Upper lobe of left lung (tissue), 6 donors: Measurements from ENCODE around the gene SGF29. TPM values are rescaled to one million over a fixed set of nuclear protein-coding genes. Genes with fewer than 3 reads are reported as not detected.
"Not testable (repeated sequence)": the region's sequence is repeated elsewhere in the genome, so short reads cannot be mapped to it uniquely, and the experiment has no call there.

Source experiments
- ATAC-seq, 2 donors: fragments of 200-7000 bp; cut with Tn5 transposase; one replicate each; pipeline ENCODE4 v1.9.1; 2022; ENCODE audit warnings: mild to moderate bottlenecking in 2 of 2, moderate library complexity in 2 of 2; ENCODE audit not compliant: low FRiP score in 2 of 2
- DNase-seq, 2 donors: peaks; one replicate each; pipeline ENCODE4 v3.0.0-alpha.2; 2019 to 2020
- H3K27ac ChIP-seq, 4 donors: fragments of 200-600 bp; sonication (generic); one replicate each; pipeline ENCODE4 v1.5.1; 2016 to 2019
- H3K27me3 ChIP-seq, 4 donors: fragments of 200-600 bp; sonication (generic); one replicate each; pipeline ENCODE4 v1.5.1; 2017 to 2019
- H3K36me3 ChIP-seq, 4 donors: fragments of 200-600 bp; sonication (generic); one replicate each; pipeline ENCODE4 v1.5.1; 2016 to 2019
- H3K4me1 ChIP-seq, 4 donors: fragments of 200-600 bp; sonication (generic); one replicate each; pipeline ENCODE4 v1.5.1; 2018 to 2019
- H3K4me3 ChIP-seq, 4 donors: fragments of 200-600 bp; sonication (generic); one replicate each; pipeline ENCODE4 v1.5.1; 2017 to 2019; ENCODE audit warnings: mild to moderate bottlenecking in 2 of 4, moderate library complexity in 1 of 4
- H3K9me3 ChIP-seq, 4 donors: fragments of 200-600 bp; sonication (generic); one replicate each; pipeline ENCODE4 v1.5.1; 2018 to 2019
- EP300 ChIP-seq, 4 donors: sonication (generic); formaldehyde crosslinking; IDR thresholded peaks; one replicate each; pipeline ENCODE4 v1.5.1; 2017; ENCODE audit warnings: antibody characterized with exemption in 4 of 4, control low read depth in 2 of 4
- POLR2A ChIP-seq, 4 donors: fragments of 450-650 bp; IDR thresholded peaks; one replicate each; pipeline ENCODE4 v1.5.1; 2016 to 2017; ENCODE audit warnings: antibody characterized with exemption in 4 of 4, mild to moderate bottlenecking in 2 of 4
- POLR2AphosphoS5 ChIP-seq, 2 donors: sonication (generic); formaldehyde crosslinking; IDR thresholded peaks; one replicate each; pipeline ENCODE4 v1.5.1; 2017; ENCODE audit warnings: antibody characterized with exemption in 2 of 2
- WGBS, 2 donors: methylation state at CpG; one replicate each; pipeline ENCODE4 v1.1.5; 2017 to 2018; 5-methylcytosine and 5-hydroxymethylcytosine counted together
- total RNA-seq, 6 donors: library from RNA; depleted of rRNA in 4 of 6; stranded (reverse); fragments of >200 nt in 4 of 6; gene quantifications; one replicate each; pipeline versions ENCODE4 v1.1.0 to v1.2.1, GENCODE V29; 2016 to 2021
- TF ChIP-seq, protein P1 (sequence below), 6 experiments: fragments of 450-650 bp in 4 of 6; fragments of 200-600 bp in 2 of 6; sonication (generic) in 2 of 6; IDR thresholded peaks; one replicate each; pipeline ENCODE4 v1.5.1; 2016 to 2019; ENCODE audit warnings: antibody characterized with exemption in 6 of 6
- donor health status: DM: no; HTN: no; CAD: no; lungs with moderate emphysema.
- donor health status: DM: no; HTN: yes; CAD: no; lungs with severe emphysema.

Gene SGF29
- total RNA-seq, 6 donors from 2014 or later = 24.8 to 67.1 (median 37.3) TPM

DNA sequence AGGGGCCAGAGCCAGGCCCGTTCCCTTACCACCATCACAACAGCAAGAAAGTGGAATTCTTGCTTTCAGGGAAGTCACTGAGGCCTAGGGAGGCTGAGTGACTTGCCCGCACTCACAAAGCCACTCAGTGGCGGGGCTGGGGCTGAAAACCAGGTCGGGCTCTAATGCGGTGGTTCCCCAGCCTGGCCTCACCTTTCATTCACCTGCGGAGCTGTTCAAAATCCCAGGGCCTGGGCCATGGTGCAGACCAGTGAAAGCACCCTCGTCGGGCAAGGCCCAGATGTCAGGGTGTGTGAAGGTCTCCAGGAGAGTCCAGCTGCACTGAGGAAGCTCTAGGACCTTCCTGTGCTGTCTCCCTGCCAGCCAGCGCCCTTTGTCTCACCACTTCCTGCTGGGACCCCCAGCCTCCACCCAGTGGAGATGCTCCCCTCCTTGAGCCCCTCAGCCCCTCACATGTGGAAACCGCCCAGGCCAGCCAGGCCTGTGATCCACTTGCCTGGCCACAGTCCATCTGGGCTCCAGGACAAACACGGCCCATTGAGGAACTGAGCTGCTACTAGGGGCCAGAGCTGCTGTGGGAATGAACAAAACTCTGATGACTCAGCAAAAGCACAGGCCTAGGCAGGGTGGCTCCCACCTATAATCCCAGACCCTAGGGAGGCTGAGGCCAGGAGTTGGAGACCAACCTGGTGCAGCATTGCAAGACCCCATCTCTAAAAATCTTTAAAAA lies 55.3 kb downstream of the SGF29 start:
- peak; percentile 44 to 57 for DNase-seq
- H3K27ac ChIP-seq = peak overlapping the region; percentile 71 to 86 (median 82)
- WGBS, 2 donors = 50 to 52% methylated on average over 8 to 11 of the region's 11 CpGs
- peaks cover 0 to 30% (median 26%) of the 10 kb centered on the region in 4 donors for H3K36me3 ChIP-seq
- peaks cover 32 to 39% (median 34%) of the 10 kb centered on the region in 4 donors for H3K4me1 ChIP-seq
- not testable (repeated sequence) for H3K27me3 ChIP-seq, H3K9me3 ChIP-seq
- ATAC-seq = peak; percentile 5 to 48
- peak overlapping the region; percentile 7 to 56 (median 45) for H3K4me3 ChIP-seq

DNA sequence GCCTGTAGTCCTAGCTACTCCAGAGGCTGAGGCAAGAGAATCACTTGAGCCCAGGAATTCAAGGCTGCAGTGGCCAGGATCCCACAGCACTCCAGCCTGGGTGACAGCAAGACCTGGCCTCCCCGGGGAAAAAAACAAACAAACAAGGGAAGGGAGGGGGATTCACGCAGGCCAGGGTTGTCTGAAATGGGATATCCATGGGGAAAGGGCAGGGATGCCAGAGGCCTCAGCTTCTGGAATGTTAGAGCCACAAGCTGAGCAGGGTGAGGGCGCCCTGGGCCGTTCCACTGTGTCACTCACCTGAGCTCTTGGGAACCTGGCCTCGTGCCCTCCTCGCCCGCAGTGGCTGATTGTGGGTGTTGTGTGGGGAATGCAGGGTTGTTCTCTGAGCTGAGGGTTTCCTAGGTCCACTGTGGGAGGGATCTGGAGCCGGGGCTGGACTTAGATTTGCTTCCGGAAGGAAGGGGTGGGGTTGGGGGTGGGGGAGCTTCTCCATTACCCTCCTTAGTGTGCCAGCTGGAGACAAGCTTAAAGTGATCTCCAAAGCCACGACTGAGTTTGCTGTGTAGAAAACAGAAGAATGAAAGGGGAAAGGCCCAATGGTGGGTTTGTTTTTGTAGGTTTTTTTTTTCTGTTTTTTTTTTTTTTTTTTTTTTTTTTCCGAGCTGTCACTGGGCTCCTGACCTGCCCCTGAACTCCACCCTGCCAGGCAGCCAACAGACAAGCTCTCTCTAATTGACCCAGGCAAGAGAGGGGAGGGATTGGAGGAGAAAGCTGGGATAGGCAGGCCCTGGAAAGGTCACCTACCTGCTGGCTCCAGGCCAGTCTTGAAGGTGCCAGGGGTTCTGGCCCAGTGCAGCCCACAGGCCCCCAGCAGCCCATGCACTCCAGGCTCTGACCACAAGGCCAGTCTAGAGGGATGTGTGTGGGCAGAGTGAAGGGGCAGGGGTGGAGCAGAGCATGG lies 56.2 kb downstream of the SGF29 start, which contains the start of gene SULT1A1:
TSS of gene SULT1A1 (minus strand) at position 414 of the 964 bp plus-strand sequence. CDS start 1,189 bp downstream, outside the sequence.
- peaks cover 0 to 25% (median 20%) of the 10 kb centered on the region in 4 donors for H3K36me3 ChIP-seq
- H3K27me3 ChIP-seq = no peaks in the 10 kb centered on the region
- peak within 1 kb of the TSS; percentile 71 to 86 (median 82) for H3K27ac ChIP-seq
- peak; percentile 87 to 93 for DNase-seq
- TF ChIP-seq, protein P1, sequence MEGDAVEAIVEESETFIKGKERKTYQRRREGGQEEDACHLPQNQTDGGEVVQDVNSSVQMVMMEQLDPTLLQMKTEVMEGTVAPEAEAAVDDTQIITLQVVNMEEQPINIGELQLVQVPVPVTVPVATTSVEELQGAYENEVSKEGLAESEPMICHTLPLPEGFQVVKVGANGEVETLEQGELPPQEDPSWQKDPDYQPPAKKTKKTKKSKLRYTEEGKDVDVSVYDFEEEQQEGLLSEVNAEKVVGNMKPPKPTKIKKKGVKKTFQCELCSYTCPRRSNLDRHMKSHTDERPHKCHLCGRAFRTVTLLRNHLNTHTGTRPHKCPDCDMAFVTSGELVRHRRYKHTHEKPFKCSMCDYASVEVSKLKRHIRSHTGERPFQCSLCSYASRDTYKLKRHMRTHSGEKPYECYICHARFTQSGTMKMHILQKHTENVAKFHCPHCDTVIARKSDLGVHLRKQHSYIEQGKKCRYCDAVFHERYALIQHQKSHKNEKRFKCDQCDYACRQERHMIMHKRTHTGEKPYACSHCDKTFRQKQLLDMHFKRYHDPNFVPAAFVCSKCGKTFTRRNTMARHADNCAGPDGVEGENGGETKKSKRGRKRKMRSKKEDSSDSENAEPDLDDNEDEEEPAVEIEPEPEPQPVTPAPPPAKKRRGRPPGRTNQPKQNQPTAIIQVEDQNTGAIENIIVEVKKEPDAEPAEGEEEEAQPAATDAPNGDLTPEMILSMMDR (IDR thresholded peaks at IDR 0.05) = no peak
- TF ChIP-seq POLR2A (IDR thresholded peaks at IDR 0.05) = peak in 2 of 4 donors; percentile 20 to 54
- no peak for TF ChIP-seq EP300 (IDR thresholded peaks at IDR 0.05)
- TF ChIP-seq POLR2AphosphoS5 (IDR thresholded peaks at IDR 0.05) = peak; percentile 11 to 23
- 9 to 17% methylated on average over 8 to 11 of the region's 11 CpGs for WGBS, 2 donors
- peak within 1 kb of the TSS; percentile 7 to 56 (median 45) for H3K4me3 ChIP-seq
- peaks cover 32 to 39% (median 34%) of the 10 kb centered on the region in 4 donors for H3K4me1 ChIP-seq
- ATAC-seq = peak; percentile 84 to 86
- no peaks in the 10 kb centered on the region for H3K9me3 ChIP-seq

DNA sequence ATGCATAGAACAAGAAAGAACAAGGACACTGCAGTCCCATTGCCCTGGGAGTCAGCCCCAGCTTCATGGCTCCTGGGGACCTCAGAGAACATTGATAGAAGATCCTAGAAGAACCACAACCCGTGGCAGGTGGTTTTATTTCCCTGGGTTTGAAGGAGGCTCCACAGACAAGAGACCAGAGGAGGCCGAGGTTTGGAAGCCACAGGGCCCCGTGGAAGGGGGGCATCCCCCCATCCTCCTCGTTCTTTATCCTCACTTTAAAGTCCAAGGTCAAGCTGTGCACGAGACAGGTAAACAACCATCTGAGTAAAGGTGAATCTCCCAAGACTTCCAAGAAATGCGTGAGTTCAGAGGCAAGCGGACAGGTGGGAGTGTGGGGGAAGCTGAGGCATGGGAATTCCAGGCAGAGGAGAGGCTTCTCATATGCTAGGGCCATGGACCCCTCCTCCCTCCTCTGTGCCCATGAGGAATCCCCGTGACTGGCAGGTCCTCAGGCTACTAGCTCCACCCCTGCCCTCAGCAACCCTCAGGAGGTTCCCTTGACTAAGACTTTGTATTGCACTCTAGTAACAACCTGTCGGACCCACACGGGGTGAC lies 57.0 kb downstream of the SGF29 start:
- Histone ChIP-seq H3K4me3 (peak overlapping the region in 1 of 4 donors; percentile 56), H3K27me3 (no peaks in the 10 kb centered on the region), H3K27ac (peak overlapping the region; percentile 71 to 86 (median 82)), H3K9me3 (no peaks in the 10 kb centered on the region), H3K36me3 (peaks cover 0 to 17% (median 14%) of the 10 kb centered on the region in 4 donors), H3K4me1 (peaks cover 32 to 39% (median 34%) of the 10 kb centered on the region in 4 donors)
- WGBS, 2 donors = 71% methylated on average over 10 of the region's 10 CpGs
- DNase-seq (no peak), ATAC-seq (no peak)
- TF ChIP-seq, protein P1 (IDR thresholded peaks at IDR 0.05) = no peak
- TF ChIP-seq POLR2AphosphoS5 (IDR thresholded peaks at IDR 0.05) (no peak), POLR2A (IDR thresholded peaks at IDR 0.05) (no peak), EP300 (IDR thresholded peaks at IDR 0.05) (no peak)

DNA sequence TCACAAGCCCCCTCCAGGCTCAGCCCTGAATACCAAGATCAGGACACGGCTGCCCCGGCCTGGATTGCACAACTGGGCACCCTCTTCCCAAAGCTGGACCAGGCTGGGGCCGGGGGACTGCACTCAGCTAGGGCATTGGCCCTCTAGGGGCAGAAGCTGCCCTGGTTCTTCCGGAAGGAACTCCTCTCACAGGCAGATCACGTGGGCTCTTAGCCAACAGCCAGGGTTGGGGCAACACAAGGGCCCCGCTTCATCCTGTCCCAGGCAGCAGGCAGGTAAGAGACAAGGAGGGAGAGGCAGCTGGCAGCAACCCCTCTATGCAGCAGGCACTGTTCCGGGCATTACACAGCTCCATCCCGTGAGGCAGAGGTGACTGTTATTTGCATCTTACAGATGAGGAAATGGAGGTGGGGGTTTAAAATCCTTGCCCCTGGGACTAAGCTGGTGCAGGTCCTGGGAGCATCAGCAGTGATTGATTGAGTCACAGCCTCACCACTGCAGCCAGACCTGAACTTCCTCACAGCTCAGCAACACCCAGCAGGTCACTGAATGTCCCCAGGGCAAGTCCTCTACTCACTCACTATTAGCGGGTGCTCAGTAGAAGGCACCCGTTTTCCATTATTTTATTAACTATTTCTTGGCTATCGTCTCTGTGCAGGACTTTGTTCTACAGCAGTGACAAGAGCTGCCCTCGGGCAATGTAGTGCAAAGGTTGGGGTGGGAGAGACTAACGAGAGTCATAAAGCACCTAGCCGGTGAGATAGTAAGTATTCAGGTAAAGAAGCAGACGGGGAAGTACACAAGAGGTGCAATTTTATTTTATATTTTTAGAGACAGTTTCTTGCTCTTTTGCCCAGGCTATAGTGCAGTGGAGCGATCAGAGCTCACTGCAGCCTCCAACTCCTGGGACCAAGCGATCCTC lies 58.9 kb downstream of the SGF29 start:
- WGBS, 2 donors = no CpG with 5 or more reads among the region's 17 CpGs
- ATAC-seq = peak; percentile 58 to 68
- H3K27me3 ChIP-seq = not testable (repeated sequence)

DNA sequence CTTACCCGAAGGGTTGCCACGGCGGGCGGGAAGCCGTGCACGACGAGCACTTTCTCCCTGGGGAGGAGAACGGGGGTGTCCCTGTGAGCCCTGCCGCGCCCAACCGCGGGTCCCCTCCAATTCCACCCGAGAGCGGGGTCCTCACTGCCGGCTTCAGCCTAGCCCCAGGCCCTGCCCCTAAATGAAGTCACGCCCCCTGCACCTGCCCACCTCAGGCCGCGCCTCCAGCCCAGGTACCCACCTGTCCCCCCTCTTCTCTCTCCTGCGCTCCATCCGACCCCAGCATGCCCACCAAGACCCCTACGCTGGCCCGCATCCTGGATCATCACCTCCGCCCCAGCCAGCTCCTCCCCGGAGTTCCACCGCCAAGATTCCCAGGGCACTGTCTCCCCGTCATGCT lies 60.2 kb downstream of the SGF29 start:
- not testable (repeated sequence) for H3K9me3 ChIP-seq, H3K4me3 ChIP-seq, H3K36me3 ChIP-seq, ATAC-seq, H3K27me3 ChIP-seq, H3K27ac ChIP-seq
- H3K4me1 ChIP-seq = peaks cover 18 to 31% (median 23%) of the 10 kb centered on the region in 4 donors
- WGBS, 2 donors = 60% methylated on average over 1 of the region's 26 CpGs; no CpG with 5 or more reads in 1 of the 2 donors
- peak in 1 of 2 donors; percentile 67 for DNase-seq

More for the DNA sequence above, 58.9 kb downstream of the SGF29 start:
- H3K27ac ChIP-seq, H3K9me3 ChIP-seq, H3K4me3 ChIP-seq, H3K36me3 ChIP-seq, DNase-seq: not testable (repeated sequence)
- peaks cover 31 to 44% (median 34%) of the 10 kb centered on the region in 4 donors for H3K4me1 ChIP-seq

DNA sequence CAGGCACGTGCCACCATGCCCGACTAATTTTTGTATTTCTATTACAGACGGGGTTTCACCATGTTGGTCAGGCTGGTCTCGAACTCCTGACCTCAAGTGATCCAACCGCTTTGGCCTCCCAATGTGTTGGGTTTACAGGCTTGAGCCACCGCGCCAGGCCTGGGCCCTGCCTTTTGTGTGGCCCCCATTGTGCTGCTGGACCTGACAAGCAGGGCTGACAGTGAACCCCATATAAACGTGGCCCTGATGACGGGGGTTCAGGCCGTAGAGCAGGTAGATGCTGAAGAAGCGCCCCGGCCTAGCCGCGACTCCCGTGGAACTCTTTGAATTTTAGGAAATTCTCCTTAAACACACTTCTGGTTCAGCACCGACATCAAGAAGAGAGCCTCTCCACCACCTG lies 60.8 kb downstream of the SGF29 start:
- not testable (repeated sequence) for H3K27ac ChIP-seq, ATAC-seq, H3K36me3 ChIP-seq, H3K27me3 ChIP-seq, H3K4me3 ChIP-seq, H3K9me3 ChIP-seq, DNase-seq
- 83 to 96% methylated on average over 8 to 11 of the region's 16 CpGs for WGBS, 2 donors
- peaks cover 13 to 24% (median 17%) of the 10 kb centered on the region in 4 donors for H3K4me1 ChIP-seq
